ENCODE results near the gene PHACTR3. TPM values are rescaled to one million over a fixed set of nuclear protein-coding genes. Genes with fewer than 3 reads are reported as not detected.

The PHACTR3 gene
- total RNA-seq, 1 donor from 2014 or later = 0.14 TPM

DNA sequence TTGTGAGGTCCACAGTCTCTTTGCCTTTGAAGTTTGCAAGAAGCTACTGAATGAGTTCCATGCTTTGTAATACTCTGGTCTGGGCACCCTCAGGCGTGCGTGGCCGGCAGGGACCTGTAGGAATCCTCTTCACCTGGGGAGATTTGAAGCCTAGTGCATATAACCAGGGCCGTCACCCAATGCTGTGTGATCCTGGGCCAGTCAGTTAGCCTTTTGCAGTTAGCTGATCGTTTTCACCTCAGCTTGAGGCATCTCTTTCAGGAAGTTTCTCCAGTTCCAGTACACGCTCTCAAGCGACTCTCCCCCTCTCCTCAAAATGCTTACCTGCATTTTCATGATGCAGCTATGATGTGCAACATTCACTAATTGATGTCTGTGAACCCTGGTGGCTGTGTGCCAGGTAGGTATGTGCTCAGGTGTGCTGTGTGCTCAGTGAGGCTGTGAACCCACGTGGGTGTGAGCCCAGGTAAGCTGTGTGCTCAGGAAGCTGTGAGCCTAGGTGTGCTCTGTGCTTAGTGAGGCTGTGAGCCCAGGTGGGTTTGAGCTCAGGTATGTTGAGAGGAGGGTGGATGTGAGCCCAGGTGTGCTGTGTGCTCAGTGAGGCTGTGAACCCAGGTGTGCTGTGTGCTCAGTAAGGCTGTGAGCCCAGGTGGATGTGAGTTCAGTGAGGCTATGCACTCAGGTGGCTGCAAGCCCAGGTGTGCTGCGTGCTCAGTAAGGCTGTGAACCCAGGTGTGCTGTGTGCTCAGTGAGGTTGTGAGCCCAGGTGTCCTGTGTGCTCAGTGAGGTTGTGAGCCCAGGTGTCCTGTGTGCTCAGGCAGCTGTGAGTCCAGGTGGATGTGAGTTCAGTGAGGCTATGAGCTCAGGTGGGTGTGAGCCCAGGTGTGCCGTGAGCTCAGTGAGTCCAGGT lies 120.4 kb downstream of the PHACTR3 start:
- no peak overlapping the region for H3K27ac ChIP-seq (ENCODE audit: low read depth, low read length)
- DNase-seq (ENCODE audit: low read depth) (no peak), FAIRE-seq (no peak)
- no peaks in the 10 kb centered on the region for H3K27me3 ChIP-seq (ENCODE audit: insufficient read depth, low read length)
- no peaks in the 10 kb centered on the region for H3K36me3 ChIP-seq (ENCODE audit: insufficient read depth, low read length)
- Mint-ChIP-seq H3K36me3 (ENCODE audit: low read depth, unreplicated experiment) (no peaks in the 10 kb centered on the region), H3K27me3 (ENCODE audit: low read depth, unreplicated experiment) (peaks cover 27% of the 10 kb centered on the region), H3K4me1 (ENCODE audit: low read depth, unreplicated experiment) (peaks cover 12% of the 10 kb centered on the region), H3K4me3 (ENCODE audit: unreplicated experiment) (no peak overlapping the region), H3K27ac (ENCODE audit: unreplicated experiment) (no peak overlapping the region), H3K9me3 (ENCODE audit: unreplicated experiment) (peaks cover 3% of the 10 kb centered on the region)
- H3K4me3 ChIP-seq (ENCODE audit: insufficient read depth, low read depth, low read length) = no peak overlapping the region
- no peaks in the 10 kb centered on the region for H4K20me1 ChIP-seq (ENCODE audit: insufficient read depth, low read length)
- H3K9ac ChIP-seq (ENCODE audit: low read length) = no peak overlapping the region
- H3K4me2 ChIP-seq (ENCODE audit: low read length) = no peak overlapping the region
- H2AFZ ChIP-seq (ENCODE audit: low read depth, low read length) = no peak overlapping the region
- no peaks in the 10 kb centered on the region for H3K79me2 ChIP-seq (ENCODE audit: insufficient read depth, low read length)
- no peaks in the 10 kb centered on the region for H3K4me1 ChIP-seq (ENCODE audit: insufficient read depth, low read length)
- no peak for TF ChIP-seq EZH2 (IDR thresholded peaks at IDR 0.05; ENCODE audit: insufficient read depth, low read length)
- TF ChIP-seq, protein P1, sequence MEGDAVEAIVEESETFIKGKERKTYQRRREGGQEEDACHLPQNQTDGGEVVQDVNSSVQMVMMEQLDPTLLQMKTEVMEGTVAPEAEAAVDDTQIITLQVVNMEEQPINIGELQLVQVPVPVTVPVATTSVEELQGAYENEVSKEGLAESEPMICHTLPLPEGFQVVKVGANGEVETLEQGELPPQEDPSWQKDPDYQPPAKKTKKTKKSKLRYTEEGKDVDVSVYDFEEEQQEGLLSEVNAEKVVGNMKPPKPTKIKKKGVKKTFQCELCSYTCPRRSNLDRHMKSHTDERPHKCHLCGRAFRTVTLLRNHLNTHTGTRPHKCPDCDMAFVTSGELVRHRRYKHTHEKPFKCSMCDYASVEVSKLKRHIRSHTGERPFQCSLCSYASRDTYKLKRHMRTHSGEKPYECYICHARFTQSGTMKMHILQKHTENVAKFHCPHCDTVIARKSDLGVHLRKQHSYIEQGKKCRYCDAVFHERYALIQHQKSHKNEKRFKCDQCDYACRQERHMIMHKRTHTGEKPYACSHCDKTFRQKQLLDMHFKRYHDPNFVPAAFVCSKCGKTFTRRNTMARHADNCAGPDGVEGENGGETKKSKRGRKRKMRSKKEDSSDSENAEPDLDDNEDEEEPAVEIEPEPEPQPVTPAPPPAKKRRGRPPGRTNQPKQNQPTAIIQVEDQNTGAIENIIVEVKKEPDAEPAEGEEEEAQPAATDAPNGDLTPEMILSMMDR (IDR thresholded peaks at IDR 0.05; ENCODE audit: insufficient read depth, low read depth, low read length) = no peak
- H3K9me3 ChIP-seq (ENCODE audit: insufficient read depth, low read depth, low read length) = peaks cover 15% of the 10 kb centered on the region

GRCh38 chr20:59725476-59726280 lies 121.3 kb downstream of the PHACTR3 start:
- H3K4me3 Mint-ChIP-seq (ENCODE audit: unreplicated experiment) = no peak overlapping the region
- no peaks in the 10 kb centered on the region for H3K79me2 ChIP-seq (ENCODE audit: insufficient read depth, low read length)
- peaks cover 12% of the 10 kb centered on the region for H3K4me1 Mint-ChIP-seq (ENCODE audit: low read depth, unreplicated experiment)
- no peaks in the 10 kb centered on the region for H3K36me3 ChIP-seq (ENCODE audit: insufficient read depth, low read length)
- no peak for FAIRE-seq
- TF ChIP-seq EZH2 (IDR thresholded peaks at IDR 0.05; ENCODE audit: insufficient read depth, low read length) = no peak
- TF ChIP-seq, protein P1 (IDR thresholded peaks at IDR 0.05; ENCODE audit: insufficient read depth, low read depth, low read length) = no peak
- H3K4me1 ChIP-seq (ENCODE audit: insufficient read depth, low read length) = no peaks in the 10 kb centered on the region
- H3K4me3 ChIP-seq (ENCODE audit: insufficient read depth, low read depth, low read length) = no peak overlapping the region
- H3K27me3 Mint-ChIP-seq (ENCODE audit: low read depth, unreplicated experiment) = peaks cover 30% of the 10 kb centered on the region
- H3K4me2 ChIP-seq (ENCODE audit: low read length) = no peak overlapping the region
- DNase-seq (ENCODE audit: low read depth) = no peak
- H2AFZ ChIP-seq (ENCODE audit: low read depth, low read length) = no peak overlapping the region
- no peaks in the 10 kb centered on the region for H3K27me3 ChIP-seq (ENCODE audit: insufficient read depth, low read length)
- no peak overlapping the region for H3K27ac Mint-ChIP-seq (ENCODE audit: unreplicated experiment)
- H3K9ac ChIP-seq (ENCODE audit: low read length) = no peak overlapping the region
- H3K9me3 Mint-ChIP-seq (ENCODE audit: unreplicated experiment) = peaks cover 3% of the 10 kb centered on the region
- peaks cover 15% of the 10 kb centered on the region for H3K9me3 ChIP-seq (ENCODE audit: insufficient read depth, low read depth, low read length)
- H4K20me1 ChIP-seq (ENCODE audit: insufficient read depth, low read length) = no peaks in the 10 kb centered on the region
- H3K27ac ChIP-seq (ENCODE audit: low read depth, low read length) = no peak overlapping the region
- H3K36me3 Mint-ChIP-seq (ENCODE audit: low read depth, unreplicated experiment) = no peaks in the 10 kb centered on the region

Measured in astrocyte (in vitro differentiated cells and primary cell).